SIG-M5 treated with dmso at 0.1 percent for 504 hours (cell line): ENCODE data around the gene ENOX2.
"Not testable (repeated sequence)": the region's sequence is repeated elsewhere in the genome, so short reads cannot be mapped to it uniquely, and the experiment has no call there.

Experiments used
- DNase-seq: peaks from one replicate; lab custom pipeline; 2025; ENCODE audit not compliant: unreplicated experiment; lab: John Stamatoyannopoulos, UW

ENOX2 gene

GRCh38 chrX:130758072-130758471 lies 144.9 kb downstream of the ENOX2 start:
- DNase-seq: peak; percentile 16

GRCh38 chrX:130756233-130756632 lies 146.8 kb downstream of the ENOX2 start:
- no peak for DNase-seq

- no peak for DNase-seq
Measured at GRCh38 chrX:130754353-130754752, 148.7 kb downstream of the ENOX2 start.

- no peak for DNase-seq
Measured at GRCh38 chrX:130746709-130747342, 156.2 kb downstream of the ENOX2 start.

- DNase-seq: no peak
Measured at GRCh38 chrX:130746077-130746476, 156.9 kb downstream of the ENOX2 start.

GRCh38 chrX:130741584-130741983 lies 161.4 kb downstream of the ENOX2 start:
- no peak for DNase-seq

- no peak for DNase-seq
Measured at GRCh38 chrX:130741151-130741550, 161.9 kb downstream of the ENOX2 start.

- DNase-seq: no peak
Measured at GRCh38 chrX:130738638-130739195, 164.3 kb downstream of the ENOX2 start.

GRCh38 chrX:130734713-130735112 lies 168.3 kb downstream of the ENOX2 start:
- no peak for DNase-seq

GRCh38 chrX:130728208-130728607 lies 174.8 kb downstream of the ENOX2 start:
- DNase-seq: no peak

GRCh38 chrX:130726661-130727060 lies 176.3 kb downstream of the ENOX2 start:
- peak; percentile 57 for DNase-seq

- DNase-seq: no peak
Measured at GRCh38 chrX:130725519-130725918, 177.5 kb downstream of the ENOX2 start.

- DNase-seq: no peak
Measured at GRCh38 chrX:130719413-130719812, 183.6 kb downstream of the ENOX2 start.

- no peak for DNase-seq
Measured at GRCh38 chrX:130718137-130718536, 184.9 kb downstream of the ENOX2 start.

- DNase-seq: no peak
Measured at GRCh38 chrX:130716781-130717413, 186.1 kb downstream of the ENOX2 start.

GRCh38 chrX:130716346-130716745 lies 186.7 kb downstream of the ENOX2 start:
- no peak for DNase-seq

- no peak for DNase-seq
Measured at GRCh38 chrX:130715299-130715698, 187.7 kb downstream of the ENOX2 start.

- no peak for DNase-seq
Measured at GRCh38 chrX:130714665-130715064, 188.3 kb downstream of the ENOX2 start.

GRCh38 chrX:130714135-130714534 lies 188.9 kb downstream of the ENOX2 start:
- no peak for DNase-seq

GRCh38 chrX:130709178-130709577 lies 193.8 kb downstream of the ENOX2 start:
- not testable (repeated sequence) for DNase-seq

GRCh38 chrX:130705591-130705990 lies 197.4 kb downstream of the ENOX2 start:
- DNase-seq: no peak
